Panc1 (cell line): ENCODE measurements around the gene EFEMP1. TPM values are rescaled to one million over a fixed set of nuclear protein-coding genes. Genes with fewer than 3 reads are reported as not detected.
A peak's percentile ranks its signal among the peaks of the same experiment; 100 is the strongest.

Source experiments
- ATAC-seq: fragments of 200-7000 bp; cut with Tn5 transposase; 2 replicates; pipeline ENCODE4 v1.9.1; 2020; ENCODE audit warnings: mild to moderate bottlenecking, moderate library complexity
- BruUV-seq: library from RNA; stranded (reverse); fragments of 400-500 nt; replicated peaks from 2 replicates; lab custom pipeline; 2021; lab: Mats Ljungman, UMichigan
- CTCF ChIA-PET: fragments of 300-600 bp; sonication (Branson Sonifier 250); formaldehyde crosslinking; loops from one replicate; lab custom pipeline; 2022; ENCODE audit warnings: antibody characterized with exemption; lab: Charles Lee
- POLR2A ChIA-PET: fragments of 300-600 bp; sonication (Branson Sonifier 250); formaldehyde crosslinking; loops from one replicate; lab custom pipeline; 2022; ENCODE audit warnings: antibody characterized with exemption; lab: Charles Lee
- DNase-seq: peaks from one replicate; pipeline ENCODE4 v3.0.0-alpha.2; 2010; ENCODE audit warnings: low read depth, low spot score
- H3K27ac ChIP-seq: 2 replicates; pipeline ENCODE4 v1.5.1; 2011; ENCODE audit warnings: mild to moderate bottlenecking, low read length, inconsistent platforms
- H3K27me3 ChIP-seq: fragments of 200-500 bp; sonication (Bioruptor generic); 2 replicates; pipeline ENCODE4 v1.6.0; 2014; ENCODE audit warnings: low read length, inconsistent platforms; ENCODE audit not compliant: control insufficient read depth, insufficient read depth
- H3K36me3 ChIP-seq: fragments of 200-500 bp; sonication (Bioruptor generic); 2 replicates; pipeline ENCODE4 v1.5.1; 2014; ENCODE audit warnings: inconsistent platforms, mild to moderate bottlenecking, low read length, moderate library complexity; ENCODE audit not compliant: control insufficient read depth, insufficient read depth
- H3K4me1 ChIP-seq: 2 replicates; pipeline ENCODE4 v1.5.1; 2011; ENCODE audit warnings: inconsistent platforms, mild to moderate bottlenecking, low read length, moderate library complexity; ENCODE audit not compliant: control insufficient read depth, insufficient read depth
- H3K4me3 ChIP-seq, 2 experiments: 2 replicates each; pipeline ENCODE4 v1.5.1; 2011 to 2012; ENCODE audit warnings: low read depth in 2 of 2, low read length in 2 of 2, mild to moderate bottlenecking in 2 of 2, inconsistent platforms in 1 of 2, moderate library complexity in 1 of 2
- H3K9me3 ChIP-seq: fragments of 200-500 bp; sonication (Bioruptor generic); 2 replicates; pipeline ENCODE4 v1.5.1; 2014; ENCODE audit warnings: low read depth, mild to moderate bottlenecking, inconsistent platforms, low read length, moderate library complexity; ENCODE audit not compliant: control insufficient read depth, insufficient read depth
- POLR2AphosphoS5 ChIP-seq: IDR thresholded peaks from 2 replicates; pipeline ENCODE4 v1.6.1; 2012; ENCODE audit warnings: mild to moderate bottlenecking, low read depth, low read length, moderate library complexity
- SIN3A ChIP-seq: IDR thresholded peaks from 2 replicates; pipeline ENCODE4 v1.6.1; 2012; ENCODE audit warnings: low read depth, mild to moderate bottlenecking, low read length, moderate library complexity, borderline replicate concordance; ENCODE audit not compliant: insufficient read depth
- TCF7L2 ChIP-seq: IDR thresholded peaks from 2 replicates; pipeline ENCODE4 v1.6.1; 2011; ENCODE audit warnings: mild to moderate bottlenecking, low read depth, low read length, inconsistent platforms
- in situ Hi-C: cut with HindIII; loops from 2 replicates; pipeline ENCODE4 v1.10.0; 2016; ENCODE audit warnings: low sequenced_read_pairs, low pct_unique_long_range_greater_than_20kb
- intact Hi-C: fragments of 100-400 bp; cut with micrococcal nuclease; formaldehyde crosslinking; loops from one replicate; pipeline ENCODE4 v1.10.0; 2022; ENCODE audit not compliant: unreplicated experiment
- total RNA-seq: library from RNA; stranded (reverse); gene quantifications from one replicate; pipeline ENCODE4 v1.2.1, GENCODE V29; 2021; ENCODE audit not compliant: unreplicated experiment
- TF ChIP-seq, protein P1 (sequence below), 2 experiments: IDR thresholded peaks; 2 replicates each; pipeline ENCODE4 v1.6.1; 2011 to 2012; ENCODE audit warnings: low read depth in 2 of 2, control low read depth in 1 of 2, low read length in 1 of 2, mild to moderate bottlenecking in 1 of 2, moderate library complexity in 1 of 2; ENCODE audit not compliant: insufficient read depth in 1 of 2
- TF ChIP-seq, protein P2 (sequence below): fragments of 450-650 bp; IDR thresholded peaks from 2 replicates; pipeline ENCODE4 v1.5.1; 2017; ENCODE audit warnings: mild to moderate bottlenecking

The EFEMP1 gene
- total RNA-seq, 1 experiment from 2014 or later: 15.5 TPM

DNA sequence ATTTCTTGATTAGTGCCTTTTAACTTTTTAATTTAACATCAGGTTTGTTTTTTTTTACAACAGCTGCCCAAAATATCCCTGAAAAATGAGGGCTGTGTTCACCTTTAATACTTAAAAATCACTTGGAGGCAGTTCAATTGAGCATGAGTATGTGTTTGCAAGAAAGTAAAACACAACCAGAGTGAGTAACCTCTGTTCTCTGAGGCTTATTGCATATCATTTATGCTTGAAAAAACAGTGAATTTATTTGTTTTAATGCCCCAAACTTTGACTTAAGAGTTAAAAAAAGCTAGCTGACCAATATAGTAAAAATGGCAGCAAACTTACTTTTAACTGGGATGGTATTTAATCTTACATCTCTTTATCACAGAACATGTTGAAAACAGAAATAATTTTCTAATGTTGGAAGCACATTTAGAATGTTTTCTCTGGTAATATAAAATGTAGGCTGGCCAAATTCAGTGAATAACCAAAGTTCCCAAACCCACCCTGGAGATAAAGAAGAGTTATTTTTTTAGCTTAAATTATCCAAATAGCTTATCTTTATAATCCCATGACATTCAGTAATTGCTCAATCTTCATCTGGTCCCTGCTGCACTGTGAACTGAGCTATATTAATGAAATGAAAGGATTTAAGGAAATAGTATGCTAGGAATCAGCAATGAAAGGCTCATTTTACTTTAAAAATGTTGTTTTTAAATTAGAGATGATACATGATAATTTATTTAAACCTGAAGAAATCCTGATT, 24.8 kb upstream of the EFEMP1 start:
- in situ Hi-C loops (no loop called here), intact Hi-C loops (no loop called here)
- Histone ChIP-seq H3K36me3 (no peaks in the 10 kb centered on the region), H3K9me3 (no peaks in the 10 kb centered on the region), H3K4me3 (no peak overlapping the region), H3K27ac (peak overlapping the region; percentile 13; the same call in 1 of the 2 replicates), H3K27me3 (no peaks in the 10 kb centered on the region), H3K4me1 (peaks cover 5% of the 10 kb centered on the region)
- ChIA-PET CTCF (no interaction called here), POLR2A (interaction anchor here (0.6 kb wide), 1 partner anchor 97 kb away, joined by 10 read pairs; no protein-coding TSS in a partner anchor)
- DNase-seq (no peak), ATAC-seq (no peak)
- TF ChIP-seq, protein P1, sequence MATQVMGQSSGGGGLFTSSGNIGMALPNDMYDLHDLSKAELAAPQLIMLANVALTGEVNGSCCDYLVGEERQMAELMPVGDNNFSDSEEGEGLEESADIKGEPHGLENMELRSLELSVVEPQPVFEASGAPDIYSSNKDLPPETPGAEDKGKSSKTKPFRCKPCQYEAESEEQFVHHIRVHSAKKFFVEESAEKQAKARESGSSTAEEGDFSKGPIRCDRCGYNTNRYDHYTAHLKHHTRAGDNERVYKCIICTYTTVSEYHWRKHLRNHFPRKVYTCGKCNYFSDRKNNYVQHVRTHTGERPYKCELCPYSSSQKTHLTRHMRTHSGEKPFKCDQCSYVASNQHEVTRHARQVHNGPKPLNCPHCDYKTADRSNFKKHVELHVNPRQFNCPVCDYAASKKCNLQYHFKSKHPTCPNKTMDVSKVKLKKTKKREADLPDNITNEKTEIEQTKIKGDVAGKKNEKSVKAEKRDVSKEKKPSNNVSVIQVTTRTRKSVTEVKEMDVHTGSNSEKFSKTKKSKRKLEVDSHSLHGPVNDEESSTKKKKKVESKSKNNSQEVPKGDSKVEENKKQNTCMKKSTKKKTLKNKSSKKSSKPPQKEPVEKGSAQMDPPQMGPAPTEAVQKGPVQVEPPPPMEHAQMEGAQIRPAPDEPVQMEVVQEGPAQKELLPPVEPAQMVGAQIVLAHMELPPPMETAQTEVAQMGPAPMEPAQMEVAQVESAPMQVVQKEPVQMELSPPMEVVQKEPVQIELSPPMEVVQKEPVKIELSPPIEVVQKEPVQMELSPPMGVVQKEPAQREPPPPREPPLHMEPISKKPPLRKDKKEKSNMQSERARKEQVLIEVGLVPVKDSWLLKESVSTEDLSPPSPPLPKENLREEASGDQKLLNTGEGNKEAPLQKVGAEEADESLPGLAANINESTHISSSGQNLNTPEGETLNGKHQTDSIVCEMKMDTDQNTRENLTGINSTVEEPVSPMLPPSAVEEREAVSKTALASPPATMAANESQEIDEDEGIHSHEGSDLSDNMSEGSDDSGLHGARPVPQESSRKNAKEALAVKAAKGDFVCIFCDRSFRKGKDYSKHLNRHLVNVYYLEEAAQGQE (IDR thresholded peaks at IDR 0.05; ENCODE audit: insufficient read depth in 1 of 2, low read depth in 2 of 2, low read length in 1 of 2): no peak
- TF ChIP-seq SIN3A (no peak), POLR2AphosphoS5 (no peak), TCF7L2 (0 out of 2 replicates have a peak, but pooled peaks have one; percentile 5)
- TF ChIP-seq, protein P2, sequence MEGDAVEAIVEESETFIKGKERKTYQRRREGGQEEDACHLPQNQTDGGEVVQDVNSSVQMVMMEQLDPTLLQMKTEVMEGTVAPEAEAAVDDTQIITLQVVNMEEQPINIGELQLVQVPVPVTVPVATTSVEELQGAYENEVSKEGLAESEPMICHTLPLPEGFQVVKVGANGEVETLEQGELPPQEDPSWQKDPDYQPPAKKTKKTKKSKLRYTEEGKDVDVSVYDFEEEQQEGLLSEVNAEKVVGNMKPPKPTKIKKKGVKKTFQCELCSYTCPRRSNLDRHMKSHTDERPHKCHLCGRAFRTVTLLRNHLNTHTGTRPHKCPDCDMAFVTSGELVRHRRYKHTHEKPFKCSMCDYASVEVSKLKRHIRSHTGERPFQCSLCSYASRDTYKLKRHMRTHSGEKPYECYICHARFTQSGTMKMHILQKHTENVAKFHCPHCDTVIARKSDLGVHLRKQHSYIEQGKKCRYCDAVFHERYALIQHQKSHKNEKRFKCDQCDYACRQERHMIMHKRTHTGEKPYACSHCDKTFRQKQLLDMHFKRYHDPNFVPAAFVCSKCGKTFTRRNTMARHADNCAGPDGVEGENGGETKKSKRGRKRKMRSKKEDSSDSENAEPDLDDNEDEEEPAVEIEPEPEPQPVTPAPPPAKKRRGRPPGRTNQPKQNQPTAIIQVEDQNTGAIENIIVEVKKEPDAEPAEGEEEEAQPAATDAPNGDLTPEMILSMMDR: no peak
- BruUV-seq: no TSS peak

DNA sequence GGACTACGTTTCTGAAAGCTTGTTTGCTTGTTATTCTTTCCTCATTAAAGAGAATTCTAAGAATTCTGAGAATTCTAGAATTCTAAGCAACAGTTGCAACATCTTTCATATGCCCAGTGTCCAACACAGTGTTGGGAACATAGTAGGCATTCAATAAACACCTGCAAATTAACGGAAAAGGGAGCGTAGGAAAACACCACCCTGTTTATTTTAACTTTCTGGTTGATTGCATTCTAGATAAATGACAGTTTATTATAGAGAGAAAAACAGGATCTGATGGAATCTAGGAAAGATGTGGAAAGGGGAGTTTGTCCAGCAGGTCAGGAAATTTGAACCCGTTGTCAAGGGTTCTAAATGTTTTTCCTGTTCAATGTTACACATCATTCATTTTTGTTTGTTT, 24.2 kb upstream of the EFEMP1 start:
- no peak for DNase-seq
- CTCF ChIA-PET: no interaction called here
- Histone ChIP-seq H3K4me1 (peaks cover 5% of the 10 kb centered on the region), H3K9me3 (no peaks in the 10 kb centered on the region), H3K27me3 (no peaks in the 10 kb centered on the region), H3K27ac (no peak overlapping the region), H3K36me3 (no peaks in the 10 kb centered on the region), H3K4me3 (no peak overlapping the region)
- TF ChIP-seq POLR2AphosphoS5: no peak
- 0 out of 2 replicates have a peak, but pooled peaks have one; percentile 32 for TF ChIP-seq TCF7L2
- BruUV-seq: no TSS peak
- intact Hi-C loops (no loop called here), in situ Hi-C loops (no loop called here)
- no peak for ATAC-seq
- POLR2A ChIA-PET: interaction anchor here (0.6 kb wide), 1 partner anchor 96 kb away, joined by 10 read pairs; no protein-coding TSS in a partner anchor

DNA sequence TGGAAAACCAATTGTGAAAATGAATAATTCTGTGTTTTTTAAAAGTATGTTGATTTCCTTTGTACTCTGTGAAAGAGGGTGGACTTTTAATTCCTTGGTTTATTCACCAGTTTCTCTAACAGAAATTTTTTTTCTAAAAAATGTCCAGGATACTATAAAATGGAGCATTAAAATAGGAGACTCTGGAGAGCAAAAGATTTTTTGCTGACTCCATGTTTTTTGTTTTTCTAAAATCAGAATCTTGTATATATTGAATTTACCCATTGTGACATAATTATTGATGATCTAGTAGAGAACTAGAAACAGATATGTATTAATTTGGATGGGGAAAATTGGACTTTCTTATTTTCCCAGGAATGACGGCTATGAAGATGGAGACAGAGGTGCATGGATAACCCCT, 23.2 kb upstream of the EFEMP1 start:
- no peak overlapping the region for H3K4me3 ChIP-seq
- DNase-seq (no peak), ATAC-seq (no peak)
- in situ Hi-C loops (no loop called here), intact Hi-C loops (no loop called here)
- BruUV-seq: no TSS peak
- TF ChIP-seq, protein P2: no peak
- no peak for TF ChIP-seq SIN3A
- TF ChIP-seq, protein P1 (IDR thresholded peaks at IDR 0.05; ENCODE audit: insufficient read depth in 1 of 2, low read depth in 2 of 2, low read length in 1 of 2): no peak
- TF ChIP-seq POLR2AphosphoS5: no peak
- no peak for TF ChIP-seq TCF7L2
- no peaks in the 10 kb centered on the region for H3K27me3 ChIP-seq
- H3K27ac ChIP-seq: no peak overlapping the region
- POLR2A ChIA-PET: no interaction called here
- H3K4me1 ChIP-seq: peaks cover 5% of the 10 kb centered on the region
- CTCF ChIA-PET: no interaction called here
- no peaks in the 10 kb centered on the region for H3K9me3 ChIP-seq
- H3K36me3 ChIP-seq: no peaks in the 10 kb centered on the region
